Measurements from ENCODE around the gene MEG3. TPM values are rescaled to one million over a fixed set of nuclear protein-coding genes. Genes with fewer than 3 reads are reported as not detected.

The MEG3 gene
- total and polyA plus RNA-seq, 2 of the 8 experiments (the other 6 are each of a cell fraction or from before 2014, with no cell fraction given) = 0.17 to 1.1 TPM

DNA sequence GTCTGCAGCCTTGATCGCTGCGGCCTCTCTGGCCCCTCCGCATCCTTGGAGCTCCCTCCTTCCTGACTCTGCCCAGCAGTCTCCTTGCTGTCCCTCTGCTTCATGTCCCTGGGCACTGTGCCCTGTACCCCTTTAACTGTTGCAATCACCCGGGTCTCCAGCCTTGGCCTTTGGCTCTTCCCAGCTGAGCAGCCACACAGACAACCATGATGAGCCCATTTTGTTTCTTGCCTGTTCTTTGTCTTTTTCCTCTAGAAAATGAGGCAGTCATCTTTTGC lies 40.6 kb upstream of the MEG3 start:
- no peak for FAIRE-seq
- 95% methylated on average over 4 of the region's 4 CpGs; no CpG with 5 or more reads in 1 of the 2 experiments for WGBS, 2 experiments (ENCODE audit: extremely low coverage in 1 of 2, insufficient coverage in 1 of 2, insufficient read length in 1 of 2, insufficient replicate concordance in 2 of 2, low coverage in 1 of 2, low lambda C conversion rate in 2 of 2, missing lambda C conversion rate in 1 of 2)
- no peaks in the 10 kb centered on the region for H3K23me2 ChIP-seq (ENCODE audit: low read depth, low read length)
- TF ChIP-seq GTF2F1 (IDR thresholded peaks at IDR 0.05; ENCODE audit: borderline replicate concordance, low read depth, low read length) (no peak), TEAD4 (IDR thresholded peaks at IDR 0.05; ENCODE audit: low read depth, low read length) (no peak), SIX5 (IDR thresholded peaks at IDR 0.05; ENCODE audit: low read depth, low read length) (no peak), FOSL1 (IDR thresholded peaks at IDR 0.05; ENCODE audit: insufficient read depth, low read depth, low read length) (no peak), TAF7 (optimal IDR thresholded peaks at IDR 0.05; ENCODE audit: borderline replicate concordance, low read depth, low read length) (no peak), RNF2 (IDR thresholded peaks at IDR 0.05; ENCODE audit: borderline replicate concordance, low read depth, low read length, missing control alignments, poor library complexity, severe bottlenecking) (no peak), RAD21 (IDR thresholded peaks at IDR 0.05 in 1 of 2, conservative IDR thresholded peaks at IDR 0.05 in 1 of 2; ENCODE audit: low read depth in 2 of 2, low read length in 2 of 2) (no peak), CBX5 (IDR thresholded peaks at IDR 0.05; ENCODE audit: low read depth, low read length) (no peak), CREB1 (IDR thresholded peaks at IDR 0.05) (no peak), HDAC6 (IDR thresholded peaks at IDR 0.05; ENCODE audit: low read depth, low read length) (no peak)
- TF ChIP-seq, protein P1, sequence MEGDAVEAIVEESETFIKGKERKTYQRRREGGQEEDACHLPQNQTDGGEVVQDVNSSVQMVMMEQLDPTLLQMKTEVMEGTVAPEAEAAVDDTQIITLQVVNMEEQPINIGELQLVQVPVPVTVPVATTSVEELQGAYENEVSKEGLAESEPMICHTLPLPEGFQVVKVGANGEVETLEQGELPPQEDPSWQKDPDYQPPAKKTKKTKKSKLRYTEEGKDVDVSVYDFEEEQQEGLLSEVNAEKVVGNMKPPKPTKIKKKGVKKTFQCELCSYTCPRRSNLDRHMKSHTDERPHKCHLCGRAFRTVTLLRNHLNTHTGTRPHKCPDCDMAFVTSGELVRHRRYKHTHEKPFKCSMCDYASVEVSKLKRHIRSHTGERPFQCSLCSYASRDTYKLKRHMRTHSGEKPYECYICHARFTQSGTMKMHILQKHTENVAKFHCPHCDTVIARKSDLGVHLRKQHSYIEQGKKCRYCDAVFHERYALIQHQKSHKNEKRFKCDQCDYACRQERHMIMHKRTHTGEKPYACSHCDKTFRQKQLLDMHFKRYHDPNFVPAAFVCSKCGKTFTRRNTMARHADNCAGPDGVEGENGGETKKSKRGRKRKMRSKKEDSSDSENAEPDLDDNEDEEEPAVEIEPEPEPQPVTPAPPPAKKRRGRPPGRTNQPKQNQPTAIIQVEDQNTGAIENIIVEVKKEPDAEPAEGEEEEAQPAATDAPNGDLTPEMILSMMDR (IDR thresholded peaks at IDR 0.05; ENCODE audit: control extremely low read depth in 1 of 3, insufficient read depth in 1 of 3, low read depth in 1 of 3, low read length in 3 of 3) = no peak
- TF ChIP-seq, protein P2, sequence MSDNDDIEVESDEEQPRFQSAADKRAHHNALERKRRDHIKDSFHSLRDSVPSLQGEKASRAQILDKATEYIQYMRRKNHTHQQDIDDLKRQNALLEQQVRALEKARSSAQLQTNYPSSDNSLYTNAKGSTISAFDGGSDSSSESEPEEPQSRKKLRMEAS (IDR thresholded peaks at IDR 0.05) = no peak

More for the DNA sequence above, 40.6 kb upstream of the MEG3 start:
- Histone ChIP-seq H3K23ac (ENCODE audit: insufficient read length) (no peak overlapping the region), H2BK15ac (ENCODE audit: low read length) (no peak overlapping the region), H4K20me1 (replicated peaks in 1 of 2; ENCODE audit: control insufficient read depth in 1 of 2, insufficient read depth in 2 of 2, low read length in 2 of 2) (no peaks in the 10 kb centered on the region), H2BK120ac (replicated peaks; ENCODE audit: low read depth, low read length) (no peak overlapping the region), H3K4me1 (replicated peaks in 1 of 4; ENCODE audit: control insufficient read depth in 3 of 4, insufficient read depth in 4 of 4, low read length in 3 of 4) (no peaks in the 10 kb centered on the region), H3K27ac (ENCODE audit: low read depth, low read length) (no peak overlapping the region), H3K9me3 (ENCODE audit: insufficient read depth in 2 of 2, low read depth in 1 of 2, low read length in 1 of 2) (no peaks in the 10 kb centered on the region), H2AFZ (ENCODE audit: low read length) (no peak overlapping the region), H2BK12ac (ENCODE audit: low read depth, low read length) (no peak overlapping the region), H3K14ac (ENCODE audit: insufficient read length) (no peak overlapping the region), H3K4ac (replicated peaks; ENCODE audit: insufficient read length, low read depth, low read length) (no peak overlapping the region), H4K5ac (ENCODE audit: insufficient read length, low read depth, low read length) (no peak overlapping the region), H3K9ac (replicated peaks in 1 of 4; ENCODE audit: extremely low read depth in 1 of 4, low read depth in 3 of 4, low read length in 3 of 4) (no peak overlapping the region), H2AK5ac (ENCODE audit: low read depth, low read length) (no peak overlapping the region), H3K56ac (replicated peaks; ENCODE audit: insufficient read length, low read depth, low read length) (no peak overlapping the region), H3K4me2 (ENCODE audit: insufficient read depth in 1 of 2, low read depth in 2 of 2, low read length in 2 of 2) (no peak overlapping the region), H2BK5ac (ENCODE audit: low read depth, low read length) (no peak overlapping the region), H3K79me1 (ENCODE audit: low read depth, low read length) (no peaks in the 10 kb centered on the region), H3K27me3 (replicated peaks in 1 of 4; ENCODE audit: control insufficient read depth in 3 of 4, extremely low read depth in 1 of 4, insufficient read depth in 3 of 4, low read length in 3 of 4) (no peaks in the 10 kb centered on the region), H4K8ac (ENCODE audit: extremely low read depth, insufficient read depth, low read length) (no peak overlapping the region), H3K79me2 (ENCODE audit: control insufficient read depth in 1 of 2, insufficient read depth in 2 of 2, low read length in 2 of 2) (no peaks in the 10 kb centered on the region), H4K91ac (replicated peaks; ENCODE audit: insufficient read length, low read length) (no peak overlapping the region), H3K18ac (ENCODE audit: extremely low read depth, low read length) (no peak overlapping the region), H2BK20ac (ENCODE audit: low read length) (no peak overlapping the region), H3K36me3 (ENCODE audit: control insufficient read depth in 2 of 4, insufficient read depth in 4 of 4, low read length in 3 of 4) (no peaks in the 10 kb centered on the region), H3K4me3 (ENCODE audit: extremely low read depth in 1 of 4, insufficient read depth in 2 of 4, low read depth in 3 of 4, low read length in 4 of 4) (no peak overlapping the region)
- ChIA-PET CTCF (ENCODE audit: partially characterized antibody) (no interaction called here), POLR2A (ENCODE audit: partially characterized antibody) (no interaction called here)
- DNase-seq (ENCODE audit: low read depth in 1 of 2, low spot score in 2 of 2) = no peak

Data from H1 (cell line).